HG02759 (cell line): ENCODE measurements around the gene RNASE12.

Experiments used
- ATAC-seq: cut with Tn5 transposase; IDR thresholded peaks from one replicate; pipeline ENCODE4 v1.9.1; 2021; ENCODE audit warnings: mild to moderate bottlenecking, moderate library complexity; ENCODE audit not compliant: unreplicated experiment

Gene RNASE12

GRCh38 chr14:20546877-20547276 lies 44.3 kb downstream of the RNASE12 start:
- ATAC-seq: no peak
